HG03066 (cell line): ENCODE measurements around the gene MYO1B.

ENCODE experiments used
- ATAC-seq: cut with Tn5 transposase; IDR thresholded peaks from one replicate; pipeline ENCODE4 v1.9.1; 2021; ENCODE audit warnings: low read depth; ENCODE audit not compliant: unreplicated experiment

MYO1B gene

GRCh38 chr2:191389288-191389687 lies 144.1 kb downstream of the MYO1B start:
- ATAC-seq: no peak

GRCh38 chr2:191391171-191391570 lies 146.0 kb downstream of the MYO1B start:
- ATAC-seq: no peak

DNA sequence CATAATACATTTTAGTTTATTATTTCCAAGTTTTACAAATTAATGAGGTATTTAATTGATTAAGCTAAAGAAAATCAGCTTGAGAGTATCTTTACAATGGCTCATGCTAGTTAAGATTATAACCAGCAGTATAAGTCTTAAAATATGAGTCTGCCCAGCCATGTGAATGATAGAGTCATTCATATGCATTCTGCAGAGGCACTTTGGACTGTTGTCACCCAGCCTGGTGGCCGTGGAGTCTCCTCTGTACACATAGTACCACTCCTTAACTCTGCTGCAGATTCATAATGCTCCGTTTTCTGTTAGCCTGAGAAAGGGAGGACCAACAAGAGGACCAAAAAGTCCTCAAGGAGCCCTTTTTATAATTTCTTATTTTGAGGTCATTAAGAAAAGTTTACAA lies 148.8 kb downstream of the MYO1B start:
- ATAC-seq: no peak

DNA sequence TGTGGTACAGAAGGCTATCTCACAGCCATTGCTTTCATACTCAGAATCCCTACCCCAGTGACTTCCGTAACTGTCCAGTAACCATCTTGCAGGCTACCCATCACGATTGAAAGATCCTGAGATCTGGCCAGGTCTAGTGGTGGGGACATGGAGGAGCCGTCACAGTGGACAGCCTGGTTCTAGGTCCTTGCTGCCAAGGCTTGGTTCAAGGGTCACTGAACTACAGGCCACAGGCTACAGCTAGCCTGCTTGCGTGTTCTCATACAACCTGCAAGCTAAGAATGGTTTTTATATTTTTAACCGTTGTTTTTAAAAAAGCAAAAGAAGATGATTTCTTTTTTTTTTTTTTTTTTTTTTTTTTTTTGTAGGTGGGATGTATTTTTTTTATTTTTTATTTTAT lies 151.6 kb downstream of the MYO1B start:
- ATAC-seq: no peak

- ATAC-seq: no peak
Observed at GRCh38 chr2:191399601-191400000, 154.4 kb downstream of the MYO1B start.

GRCh38 chr2:191401287-191401686 lies 156.1 kb downstream of the MYO1B start:
- no peak for ATAC-seq

DNA sequence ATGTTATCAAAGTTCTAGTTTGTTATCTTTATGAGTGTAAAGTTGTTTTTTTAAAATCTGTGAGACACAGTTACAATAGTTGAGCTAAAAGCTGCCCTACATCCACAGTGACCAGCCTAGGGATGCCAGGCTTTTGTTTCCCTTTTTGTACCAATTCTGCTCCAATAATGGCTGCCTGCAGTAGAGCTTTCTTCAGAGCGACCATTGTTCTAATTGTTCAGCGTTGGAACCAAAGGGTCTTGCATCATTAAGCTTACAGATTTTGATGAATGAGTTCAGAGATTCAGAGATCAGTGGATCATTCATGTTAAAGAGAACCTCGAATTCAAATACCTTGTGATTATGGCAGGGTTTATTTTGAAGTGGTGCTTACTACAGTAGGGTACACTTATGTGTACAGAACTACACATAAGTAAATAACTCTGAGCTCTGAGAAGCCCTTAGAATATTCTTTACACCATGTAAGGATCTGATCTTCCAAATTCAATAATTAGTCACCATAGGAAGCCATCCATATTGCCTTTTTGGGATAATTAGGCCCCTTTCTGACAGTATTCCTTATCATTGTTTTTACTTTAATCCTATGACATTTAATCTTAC lies 157.9 kb downstream of the MYO1B start:
- no peak for ATAC-seq

GRCh38 chr2:191404568-191404991 lies 159.4 kb downstream of the MYO1B start:
- no peak for ATAC-seq

DNA sequence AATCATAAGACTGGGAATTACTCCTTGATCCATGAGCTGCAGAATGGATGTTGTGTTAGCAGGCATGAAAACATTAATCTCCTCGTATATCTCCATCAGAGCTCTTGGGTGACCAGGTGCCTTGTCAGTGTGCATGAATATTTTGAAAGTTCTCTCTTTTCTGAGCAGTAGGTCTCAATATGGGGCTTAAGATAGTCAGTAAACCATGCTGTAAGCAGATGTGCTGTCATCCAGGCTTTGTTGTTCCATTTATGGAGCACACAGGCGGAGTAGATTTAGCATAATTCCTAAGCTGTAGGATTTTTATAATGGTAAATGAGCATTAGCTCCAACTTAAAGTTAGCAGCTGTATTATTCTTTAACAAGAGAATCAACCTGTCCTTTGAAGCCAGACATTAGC lies 160.3 kb downstream of the MYO1B start:
- no peak for ATAC-seq

GRCh38 chr2:191410646-191411436 lies 165.6 kb downstream of the MYO1B start:
- ATAC-seq: no peak

DNA sequence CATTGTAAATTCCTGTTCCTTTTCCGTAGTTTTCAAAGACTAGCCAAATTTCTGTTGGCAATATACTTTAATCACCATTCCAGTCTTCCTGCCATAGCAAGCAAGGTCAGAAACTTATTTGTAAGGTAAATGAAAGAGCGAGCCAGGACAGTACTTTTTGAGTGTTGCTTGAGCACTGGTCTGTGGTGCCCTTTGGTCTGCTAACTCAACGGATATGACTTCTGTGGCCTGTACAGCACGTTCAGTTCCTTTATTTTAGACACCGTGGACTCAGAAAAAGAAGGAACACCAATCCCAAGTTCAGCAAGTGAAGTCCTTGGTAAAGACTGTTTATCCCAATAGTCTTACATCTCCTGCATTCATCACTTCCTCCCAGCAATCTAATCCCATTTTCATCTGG lies 166.3 kb downstream of the MYO1B start:
- no peak for ATAC-seq

GRCh38 chr2:191412353-191412752 lies 167.1 kb downstream of the MYO1B start:
- ATAC-seq: no peak

DNA sequence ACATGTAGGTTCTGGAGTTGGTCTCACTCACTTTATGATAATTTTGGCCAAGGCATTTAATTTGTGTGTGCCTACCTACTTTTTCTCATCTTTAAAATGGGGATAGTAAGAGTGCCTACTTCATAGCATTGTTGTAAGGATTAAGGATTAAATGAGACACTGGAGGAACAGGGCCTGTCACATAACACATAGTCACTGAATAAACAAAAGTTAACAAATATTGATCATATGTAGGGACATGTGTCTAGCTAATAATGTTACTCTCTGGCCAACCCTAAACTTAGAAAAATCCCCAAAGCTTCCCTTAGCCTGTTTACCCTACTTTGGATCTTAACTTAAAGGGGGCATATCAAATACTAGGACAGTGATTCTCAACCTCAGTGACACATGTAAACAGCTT lies 169.9 kb downstream of the MYO1B start:
- no peak for ATAC-seq

DNA sequence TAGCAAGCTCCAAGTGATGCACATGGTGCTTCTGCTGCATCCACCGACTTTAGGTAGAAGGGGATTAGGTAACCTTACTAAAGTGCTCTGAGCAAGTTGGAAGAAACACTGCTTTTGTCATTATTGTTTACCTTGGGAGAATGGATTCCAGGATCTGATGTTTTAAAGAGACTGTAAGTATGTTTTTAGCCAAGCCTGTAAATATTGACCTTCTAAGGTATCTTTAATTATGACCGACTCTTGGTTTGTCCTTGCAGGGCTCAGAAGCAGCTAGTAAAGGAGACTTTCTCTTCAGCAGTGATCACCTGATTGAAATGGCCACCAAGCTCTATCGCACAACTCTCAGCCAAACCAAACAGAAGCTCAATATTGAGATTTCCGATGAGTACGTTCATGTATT lies 170.7 kb downstream of the MYO1B start:
- ATAC-seq: no peak

GRCh38 chr2:191417746-191418145 lies 172.5 kb downstream of the MYO1B start:
- no peak for ATAC-seq

GRCh38 chr2:191421950-191422349 lies 176.7 kb downstream of the MYO1B start:
- no peak for ATAC-seq

- ATAC-seq: no peak
Observed at GRCh38 chr2:191427031-191427430, 181.8 kb downstream of the MYO1B start.

DNA sequence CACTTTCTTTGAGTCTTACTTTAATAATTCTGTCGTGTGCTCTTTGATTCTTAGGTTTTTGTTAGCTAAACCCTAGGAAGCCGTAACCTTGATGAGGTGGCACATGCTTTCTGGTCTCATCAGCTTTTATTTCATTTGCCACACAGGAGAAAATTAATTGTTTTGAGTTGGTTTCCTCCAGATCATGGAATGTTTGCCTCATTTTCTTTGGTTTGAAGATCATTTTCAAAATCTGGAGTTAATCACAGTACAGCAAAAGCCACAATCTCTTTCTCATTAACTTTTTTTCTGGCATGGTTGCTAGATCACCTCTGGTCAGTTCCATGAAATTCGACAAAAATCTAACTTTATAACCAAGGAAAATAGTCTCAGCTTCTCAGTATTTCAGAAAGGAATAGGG lies 182.9 kb downstream of the MYO1B start:
- no peak for ATAC-seq

DNA sequence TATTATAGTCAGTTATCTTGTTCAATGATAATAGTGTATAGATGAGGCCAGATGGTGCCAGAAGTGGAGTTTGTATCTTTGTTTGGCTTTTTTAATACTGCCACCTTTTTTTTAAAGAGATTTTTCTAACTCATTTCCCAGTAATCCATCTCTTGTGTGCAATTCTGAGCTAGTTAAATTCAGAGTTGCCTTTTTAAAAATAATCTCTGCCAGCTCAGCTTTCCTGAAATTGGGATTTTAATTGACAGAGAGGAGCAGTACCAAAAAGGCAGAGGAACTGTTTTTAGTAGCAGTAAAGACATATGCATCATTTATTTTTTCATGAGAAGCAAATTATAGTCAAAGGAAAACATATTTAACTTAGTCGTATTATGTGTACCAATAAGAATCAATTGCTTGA lies 185.3 kb downstream of the MYO1B start:
- ATAC-seq: no peak

DNA sequence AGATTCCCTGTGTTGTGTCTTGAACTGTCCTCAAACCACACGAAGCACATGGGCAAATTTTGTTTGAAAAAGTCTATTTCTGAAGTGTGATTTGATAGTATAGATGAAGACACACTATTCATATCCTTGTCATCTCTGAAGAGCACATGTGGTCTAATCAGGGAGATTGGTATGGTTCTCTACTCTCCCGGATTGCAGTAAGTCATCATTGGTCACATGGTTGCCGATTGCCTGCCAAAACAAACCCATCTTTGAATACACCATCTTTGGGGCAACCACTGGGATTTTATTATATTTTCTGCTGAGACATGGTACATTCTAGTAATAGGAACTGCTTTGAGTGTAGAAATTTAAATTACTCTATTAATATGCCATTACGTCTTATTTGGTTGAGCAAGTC lies 186.9 kb downstream of the MYO1B start:
- ATAC-seq: no peak

GRCh38 chr2:191434072-191434471 lies 188.9 kb downstream of the MYO1B start:
- ATAC-seq: no peak

DNA sequence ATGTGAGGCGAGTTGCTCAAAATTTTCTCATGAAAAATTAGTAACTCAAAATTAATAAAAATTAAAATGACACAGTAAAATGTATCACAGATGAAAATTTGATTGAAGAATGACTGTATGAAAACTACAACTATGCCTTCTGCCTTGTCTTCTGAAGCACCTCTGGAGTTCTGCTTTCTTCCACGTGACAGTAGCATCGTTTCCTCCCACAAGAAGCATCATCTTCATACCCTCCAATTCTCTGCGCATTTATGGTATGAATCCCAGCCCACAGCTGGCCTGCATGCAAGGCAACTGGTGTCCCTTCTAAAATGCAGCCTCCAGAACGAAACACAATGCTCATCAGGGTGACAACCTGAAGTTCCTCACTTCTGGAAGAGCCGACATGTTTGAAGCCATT lies 189.9 kb downstream of the MYO1B start:
- ATAC-seq: no peak
